Measurements from ENCODE around the gene MYO1A.
A peak's percentile ranks its signal among the peaks of the same experiment; 100 is the strongest.

Gene MYO1A

GRCh38 chr12:57012600-57013465 is 37.1 kb downstream of the MYO1A start:
- DNase-seq, result no peak

GRCh38 chr12:57011438-57012424 is 38.2 kb downstream of the MYO1A start:
- no peak for DNase-seq

- no peak for DNase-seq
These were observed 39.2 kb downstream of the MYO1A start for GRCh38 chr12:57010627-57011247.

- DNase-seq, result no peak
These were observed 39.8 kb downstream of the MYO1A start for GRCh38 chr12:57009949-57010626.

GRCh38 chr12:57008178-57008577 is 41.8 kb downstream of the MYO1A start:
- DNase-seq, result no peak

- DNase-seq, result no peak
These were observed 43.0 kb downstream of the MYO1A start for GRCh38 chr12:57006809-57007475.

GRCh38 chr12:57005980-57006808 is 43.7 kb downstream of the MYO1A start, which contains the start of gene ZBTB39:
Gene ZBTB39 (minus strand): TSS chr12:57006546. CDS start chr12:57004917, 1,629 bp downstream.
- peak; percentile 57 for DNase-seq

GRCh38 chr12:57004651-57005050 is 45.3 kb downstream of the MYO1A start:
- no peak for DNase-seq

GRCh38 chr12:57003395-57003794 is 46.5 kb downstream of the MYO1A start:
- DNase-seq, result no peak

- peak; percentile 69 for DNase-seq
These were observed 48.5 kb downstream of the MYO1A start for GRCh38 chr12:57001448-57001906.

GRCh38 chr12:57000393-57000792 is 49.5 kb downstream of the MYO1A start:
- DNase-seq, result no peak

GRCh38 chr12:56999456-56999855 is 50.5 kb downstream of the MYO1A start:
- no peak for DNase-seq

GRCh38 chr12:56998981-56999380 is 50.9 kb downstream of the MYO1A start:
- DNase-seq, result no peak

- DNase-seq, result no peak
These were observed 51.6 kb downstream of the MYO1A start for GRCh38 chr12:56998316-56998715.

GRCh38 chr12:56996793-56997545 is 53.0 kb downstream of the MYO1A start:
- no peak for DNase-seq

- no peak for DNase-seq
These were observed 53.9 kb downstream of the MYO1A start for GRCh38 chr12:56995930-56996496.

- no peak for DNase-seq
These were observed 54.6 kb downstream of the MYO1A start for GRCh38 chr12:56995201-56995929.

- no peak for DNase-seq
These were observed 55.6 kb downstream of the MYO1A start for GRCh38 chr12:56994231-56994746.

- no peak for DNase-seq
These were observed 56.6 kb downstream of the MYO1A start for GRCh38 chr12:56993346-56993745.

All from effector CD4-positive, alpha-beta T cell (primary cell).